ENCODE measurements around the gene SLU7. TPM values are rescaled to one million over a fixed set of nuclear protein-coding genes. Genes with fewer than 3 reads are reported as not detected.
A peak's percentile ranks its signal among the peaks of the same experiment; 100 is the strongest.

The SLU7 gene
- total RNA-seq, 1 experiment from 2014 or later, result 33.3 TPM

- no TSS peak for BruUV-seq (replicated peaks)
Observed at GRCh38 chr5:160463227-160463626, 44.3 kb upstream of the SLU7 start.

GRCh38 chr5:160462167-160462566 lies 43.3 kb upstream of the SLU7 start:
- H4K20me1 ChIP-seq (ENCODE audit: low read length), result no peaks in the 10 kb centered on the region
- no TSS peak for BruUV-seq (replicated peaks)
- no peak overlapping the region for H3K27ac ChIP-seq (ENCODE audit: low read length)
- H3K79me2 ChIP-seq (ENCODE audit: low read length), result no peaks in the 10 kb centered on the region
- TF ChIP-seq EZH2phosphoT487 (IDR thresholded peaks at IDR 0.05; ENCODE audit: borderline replicate concordance, low read length) (no peak), EZH2 (IDR thresholded peaks at IDR 0.05; ENCODE audit: low read length, unreplicated experiment) (no peak), CTCF (conservative IDR thresholded peaks at IDR 0.05; ENCODE audit: low read depth, low read length) (no peak)
- H3K9ac ChIP-seq (ENCODE audit: low read length), result no peak overlapping the region
- POLR2A ChIA-PET (ENCODE audit: unreplicated experiment), result no interaction called here
- H3K4me1 ChIP-seq (ENCODE audit: insufficient read depth, low read length), result peaks cover 31% of the 10 kb centered on the region
- no peak overlapping the region for H3K4me3 ChIP-seq (ENCODE audit: low read length)
- no peaks in the 10 kb centered on the region for H3K36me3 ChIP-seq (ENCODE audit: low read depth, low read length)
- no peak for ATAC-seq
- no peaks in the 10 kb centered on the region for H3F3A ChIP-seq (ENCODE audit: low read length, unreplicated experiment)
- H3K4me2 ChIP-seq (ENCODE audit: low read length), result no peak overlapping the region
- no peaks in the 10 kb centered on the region for H3K27me3 ChIP-seq (ENCODE audit: low read length)
- H2AFZ ChIP-seq (ENCODE audit: low read length), result no peak overlapping the region
- DNase-seq, result no peak
- no peaks in the 10 kb centered on the region for H3K9me3 ChIP-seq (ENCODE audit: low read length)
- CTCF ChIA-PET, result no interaction called here
- intact Hi-C loops (cut with micrococcal nuclease), result loop anchor here (5.0 kb wide), 1 partner anchor 40 kb away; the partner anchor contains the start of gene PTTG1
- no peaks in the 10 kb centered on the region for H3K9me2 ChIP-seq (replicated peaks; ENCODE audit: low read length)

More at GRCh38 chr5:160463227-160463626, 44.3 kb upstream of the SLU7 start:
- ChIA-PET CTCF (interaction anchor here (0.6 kb wide), 1 partner anchor 383 kb away, joined by 3 read pairs; no protein-coding TSS in a partner anchor), POLR2A (ENCODE audit: unreplicated experiment) (interaction anchor here (0.5 kb wide), 1 partner anchor 357 kb away, joined by 3 read pairs; no protein-coding TSS in a partner anchor)
- DNase-seq (no peak), ATAC-seq (no peak)
- peak overlapping the region; percentile 54 for H3K27ac ChIP-seq (ENCODE audit: low read length)
- H3K79me2 ChIP-seq (ENCODE audit: low read length), result no peaks in the 10 kb centered on the region
- H2AFZ ChIP-seq (ENCODE audit: low read length), result no peak overlapping the region
- no peak for TF ChIP-seq EZH2phosphoT487 (IDR thresholded peaks at IDR 0.05; ENCODE audit: borderline replicate concordance, low read length)
- TF ChIP-seq EZH2 (IDR thresholded peaks at IDR 0.05; ENCODE audit: low read length, unreplicated experiment), result no peak
- TF ChIP-seq CTCF (conservative IDR thresholded peaks at IDR 0.05; ENCODE audit: low read depth, low read length), result no peak
- H3K27me3 ChIP-seq (ENCODE audit: low read length), result no peaks in the 10 kb centered on the region
- H3K9me2 ChIP-seq (replicated peaks; ENCODE audit: low read length), result no peaks in the 10 kb centered on the region
- no peaks in the 10 kb centered on the region for H3K9me3 ChIP-seq (ENCODE audit: low read length)
- no peaks in the 10 kb centered on the region for H3F3A ChIP-seq (ENCODE audit: low read length, unreplicated experiment)
- no peak overlapping the region for H3K9ac ChIP-seq (ENCODE audit: low read length)
- intact Hi-C loops (cut with micrococcal nuclease), result loop anchor here (5.0 kb wide), 1 partner anchor 41 kb away; the partner anchor contains the start of gene PTTG1
- no peaks in the 10 kb centered on the region for H3K36me3 ChIP-seq (ENCODE audit: low read depth, low read length)
- H3K4me2 ChIP-seq (ENCODE audit: low read length), result peak overlapping the region; percentile 80
- no peaks in the 10 kb centered on the region for H4K20me1 ChIP-seq (ENCODE audit: low read length)
- peak overlapping the region; percentile 7; the same call in 1 of the 2 replicates for H3K4me3 ChIP-seq (ENCODE audit: low read length)
- H3K4me1 ChIP-seq (ENCODE audit: insufficient read depth, low read length), result peaks cover 41% of the 10 kb centered on the region

GRCh38 chr5:160461378-160461777 lies 42.5 kb upstream of the SLU7 start:
- peaks cover 23% of the 10 kb centered on the region for H3K4me1 ChIP-seq (ENCODE audit: insufficient read depth, low read length)
- H3K9me3 ChIP-seq (ENCODE audit: low read length), result no peaks in the 10 kb centered on the region
- H3K9me2 ChIP-seq (replicated peaks; ENCODE audit: low read length), result no peaks in the 10 kb centered on the region
- H2AFZ ChIP-seq (ENCODE audit: low read length), result no peak overlapping the region
- H3K9ac ChIP-seq (ENCODE audit: low read length), result no peak overlapping the region
- H3K27ac ChIP-seq (ENCODE audit: low read length), result no peak overlapping the region
- H3K79me2 ChIP-seq (ENCODE audit: low read length), result no peaks in the 10 kb centered on the region
- no peaks in the 10 kb centered on the region for H3K27me3 ChIP-seq (ENCODE audit: low read length)
- ChIA-PET CTCF (interaction anchor here (1.6 kb wide), 1 partner anchor 23 kb away, joined by 8 read pairs; no protein-coding TSS in a partner anchor), POLR2A (ENCODE audit: unreplicated experiment) (no interaction called here)
- DNase-seq (no peak), ATAC-seq (no peak)
- H3K4me2 ChIP-seq (ENCODE audit: low read length), result no peak overlapping the region
- no peaks in the 10 kb centered on the region for H3F3A ChIP-seq (ENCODE audit: low read length, unreplicated experiment)
- no TSS peak for BruUV-seq (replicated peaks)
- TF ChIP-seq CTCF (conservative IDR thresholded peaks at IDR 0.05; ENCODE audit: low read depth, low read length) (no peak), EZH2phosphoT487 (IDR thresholded peaks at IDR 0.05; ENCODE audit: borderline replicate concordance, low read length) (no peak), EZH2 (IDR thresholded peaks at IDR 0.05; ENCODE audit: low read length, unreplicated experiment) (no peak)
- no peaks in the 10 kb centered on the region for H3K36me3 ChIP-seq (ENCODE audit: low read depth, low read length)
- intact Hi-C loops (cut with micrococcal nuclease), result loop anchor here (5.0 kb wide), 1 partner anchor 39 kb away; the partner anchor contains the start of gene PTTG1
- no peak overlapping the region for H3K4me3 ChIP-seq (ENCODE audit: low read length)
- no peaks in the 10 kb centered on the region for H4K20me1 ChIP-seq (ENCODE audit: low read length)

Data from PC-3 (cell line).